Left renal cortex interstitium (tissue), 4 donors: ENCODE data around the gene ERBB4. TPM values are rescaled to one million over a fixed set of nuclear protein-coding genes. Genes with fewer than 3 reads are reported as not detected.
"Not testable (repeated sequence)": the region's sequence is repeated elsewhere in the genome, so short reads cannot be mapped to it uniquely, and the experiment has no call there.

Source experiments
- DNase-seq, 4 donors: peaks; one replicate each; pipeline ENCODE4 v3.0.0-alpha.2; 2013; ENCODE audit warnings: low read depth in 4 of 4, low spot score in 2 of 4, missing footprints in 1 of 4
- polyA plus RNA-seq, 4 donors: library from polyadenylated mRNA; unstranded; fragments of 120-200 nt; gene quantifications; one replicate each; pipeline ENCODE4 v1.2.1, GENCODE V29; 2013; ENCODE audit not compliant: insufficient read length in 4 of 4

The ERBB4 gene
- polyA plus RNA-seq, 4 donors = 34.7 to 59.5 (median 45.5) TPM

GRCh38 chr2:211671977-211672376 lies 866.6 kb downstream of the ERBB4 start:
- no peak for DNase-seq

DNA sequence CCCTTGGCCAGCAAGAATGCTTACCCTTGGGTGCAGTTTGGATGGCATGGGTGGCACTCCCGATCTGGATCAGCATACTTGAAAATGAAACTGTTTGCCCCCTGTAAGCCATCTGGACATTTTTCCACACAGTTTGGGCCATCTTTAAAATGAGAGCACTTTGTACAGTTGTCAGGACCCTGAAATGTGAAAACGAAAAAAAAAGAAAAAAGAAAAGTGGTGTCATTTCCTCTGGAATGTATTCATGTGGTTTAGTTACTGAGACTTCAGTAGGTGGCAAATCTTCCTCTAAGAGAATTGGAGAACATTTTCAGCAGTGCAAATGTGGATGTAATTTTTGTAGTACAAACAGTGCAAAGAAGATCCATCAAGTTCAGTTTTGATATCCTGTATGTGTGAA lies 873.3 kb downstream of the ERBB4 start:
- no peak for DNase-seq

GRCh38 chr2:211664321-211664720 lies 874.3 kb downstream of the ERBB4 start:
- DNase-seq = no peak

DNA sequence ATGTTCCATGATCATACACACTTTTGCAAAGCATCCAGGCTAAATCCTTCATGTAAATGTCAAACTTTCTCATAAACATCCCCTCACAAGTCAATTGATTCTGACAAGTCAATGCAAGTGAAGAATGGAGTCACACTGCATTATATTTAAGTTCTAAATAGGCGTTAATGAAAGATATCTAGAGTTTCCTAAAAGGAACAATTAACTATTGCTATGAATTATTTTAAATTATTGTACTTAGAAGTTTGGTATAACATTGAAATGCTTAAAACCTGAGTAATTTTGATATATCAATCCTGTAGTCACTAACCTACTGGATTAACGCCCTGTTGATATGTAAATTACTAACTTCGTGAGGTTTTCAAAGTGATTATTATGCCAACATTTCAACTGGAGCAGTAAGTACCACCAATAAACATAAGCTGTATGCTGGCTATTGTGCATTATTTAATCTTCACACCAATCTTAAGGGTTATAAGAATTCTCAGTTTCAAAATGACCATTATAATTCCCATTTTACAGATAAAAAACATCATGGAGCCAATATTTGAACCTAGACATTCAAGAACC lies 884.3 kb downstream of the ERBB4 start:
- DNase-seq = no peak

DNA sequence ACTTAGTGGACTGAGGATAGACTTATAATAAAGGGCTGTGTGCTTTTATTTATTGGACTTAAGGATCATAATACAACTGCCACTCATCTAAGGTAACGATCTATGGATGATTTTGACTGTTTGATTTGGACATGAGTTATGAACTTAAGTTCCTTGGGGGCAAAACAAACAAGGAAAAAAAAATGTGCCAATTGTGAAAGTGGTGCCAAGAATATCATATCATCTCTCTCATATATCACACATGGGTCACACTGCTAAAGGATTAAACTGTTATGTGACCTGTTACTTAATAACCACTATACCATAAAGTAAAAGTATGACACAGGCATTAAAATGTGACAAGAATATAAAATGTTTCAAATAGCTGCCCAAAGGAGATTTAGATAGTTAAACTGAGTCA lies 886.3 kb downstream of the ERBB4 start:
- DNase-seq = no peak

- no peak for DNase-seq
Measured at GRCh38 chr2:211649331-211649730, 889.3 kb downstream of the ERBB4 start.

DNA sequence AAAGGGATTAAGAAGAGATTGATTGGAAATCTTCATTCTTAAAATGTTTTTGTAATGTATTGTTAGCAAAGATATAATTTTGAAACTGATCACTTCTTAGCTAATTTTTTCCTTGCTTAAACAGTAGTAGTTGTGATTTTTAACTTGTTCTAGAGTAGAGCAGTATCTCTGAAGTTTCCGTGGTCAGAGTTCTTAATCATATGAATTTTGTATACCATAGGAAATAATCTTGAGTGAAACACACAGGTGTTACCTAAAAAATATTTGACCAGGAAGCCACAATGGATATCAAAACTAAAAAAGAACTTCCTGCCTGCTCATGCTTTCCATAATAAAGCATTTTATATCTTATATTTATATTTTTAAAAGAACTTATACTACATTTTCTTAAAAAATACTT lies 907.1 kb downstream of the ERBB4 start:
- no peak for DNase-seq

- no peak for DNase-seq
Measured at GRCh38 chr2:211623096-211623495, 915.5 kb downstream of the ERBB4 start.

DNA sequence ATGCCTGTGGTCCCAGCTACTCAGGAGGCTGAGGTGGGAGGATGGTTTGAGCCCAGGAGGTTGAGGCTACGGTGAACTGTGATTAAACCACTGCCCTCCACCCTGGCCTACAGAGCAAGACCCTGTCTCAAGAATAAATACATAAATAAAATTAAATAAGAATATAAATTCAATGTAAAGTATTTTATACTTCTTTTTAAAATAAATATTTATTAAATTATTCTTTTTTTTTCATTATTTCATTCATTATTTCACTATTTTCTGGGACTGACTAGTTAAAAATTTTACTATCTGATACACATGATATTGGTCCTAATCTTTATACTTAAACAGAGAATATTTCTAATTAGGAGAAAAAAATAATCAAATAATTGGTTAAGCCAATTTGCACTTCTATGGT lies 917.6 kb downstream of the ERBB4 start:
- DNase-seq = no peak

DNA sequence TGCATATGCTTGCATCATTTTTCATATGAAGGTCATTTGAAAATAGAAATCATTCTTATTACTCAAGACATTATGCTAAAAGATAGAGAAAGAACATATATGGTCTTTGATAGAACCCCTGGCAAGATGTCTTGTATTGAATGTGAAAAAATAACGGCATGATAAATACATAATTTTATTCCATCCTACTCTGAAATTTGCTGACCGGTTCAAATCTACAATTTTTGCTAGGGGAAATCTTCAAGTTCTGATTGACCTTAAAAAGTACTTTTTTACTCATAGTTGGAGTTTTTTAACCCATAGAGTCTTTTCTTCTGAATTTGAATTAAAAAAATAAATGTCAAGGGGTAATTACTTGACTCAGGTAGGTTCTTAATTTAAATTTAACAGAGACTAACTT lies 920.8 kb downstream of the ERBB4 start:
- DNase-seq = no peak

GRCh38 chr2:211611621-211612020 lies 927.0 kb downstream of the ERBB4 start:
- DNase-seq = no peak

DNA sequence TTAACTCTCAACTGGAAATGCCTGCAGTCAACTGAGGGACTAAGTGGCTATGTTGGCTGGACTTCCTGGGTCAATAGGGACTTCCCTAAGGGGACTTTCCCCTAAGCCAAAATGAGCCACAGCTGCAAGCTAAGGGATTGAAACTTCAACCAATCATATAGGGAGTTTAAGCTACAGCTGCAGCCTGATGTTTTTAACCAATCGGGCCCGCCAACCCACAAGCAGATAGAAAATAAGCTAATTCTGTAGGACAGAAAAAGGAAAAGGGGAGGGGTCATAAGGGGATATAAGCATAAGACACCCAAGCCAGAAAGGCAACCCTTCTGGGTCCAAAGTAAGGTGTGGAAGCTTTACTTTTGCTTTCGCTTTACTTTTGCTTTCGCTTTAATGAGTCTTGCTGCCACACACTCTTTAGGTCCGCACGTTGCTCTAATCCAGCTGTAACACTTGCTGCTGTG lies 927.5 kb downstream of the ERBB4 start:
- DNase-seq = no peak

DNA sequence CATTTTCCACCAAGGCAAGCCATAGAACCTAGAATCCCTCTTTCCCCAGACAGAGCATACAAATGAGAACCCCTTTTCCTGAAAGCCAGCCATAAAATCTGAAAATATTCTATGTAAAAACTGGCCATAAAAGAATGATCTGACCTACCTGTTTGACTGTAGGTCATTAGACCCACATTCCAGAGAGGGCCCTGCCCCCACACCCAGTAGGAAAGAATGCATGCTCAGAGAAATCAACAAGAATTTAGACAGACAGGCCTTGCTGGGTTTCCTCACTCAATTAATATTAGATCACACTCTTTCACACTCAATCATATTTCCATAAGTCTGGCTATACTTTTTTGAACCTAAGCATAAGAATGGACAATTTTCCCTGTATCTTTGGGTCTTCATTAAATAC lies 929.5 kb downstream of the ERBB4 start:
- DNase-seq = no peak

DNA sequence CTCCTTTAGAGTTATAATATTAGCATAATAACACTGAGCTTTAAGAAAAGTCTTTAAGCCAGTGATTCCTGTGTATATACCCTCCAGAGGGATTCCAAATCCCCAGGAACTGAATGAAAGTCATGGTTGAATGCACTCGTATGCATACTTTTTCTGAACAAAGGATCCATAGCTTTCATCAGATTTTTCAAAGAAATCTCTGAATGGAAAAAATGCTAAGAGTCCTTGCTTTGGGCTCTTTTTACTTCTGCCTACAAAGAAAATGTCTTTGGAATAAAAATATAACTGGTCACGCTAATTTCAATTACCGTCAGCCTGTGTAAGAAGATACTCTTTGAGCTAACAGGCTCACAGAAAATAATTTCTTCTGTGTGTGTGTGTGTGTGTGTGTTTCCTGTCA lies 939.5 kb downstream of the ERBB4 start:
- no peak for DNase-seq

- DNase-seq = no peak
Measured at GRCh38 chr2:211598238-211598637, 940.4 kb downstream of the ERBB4 start.

DNA sequence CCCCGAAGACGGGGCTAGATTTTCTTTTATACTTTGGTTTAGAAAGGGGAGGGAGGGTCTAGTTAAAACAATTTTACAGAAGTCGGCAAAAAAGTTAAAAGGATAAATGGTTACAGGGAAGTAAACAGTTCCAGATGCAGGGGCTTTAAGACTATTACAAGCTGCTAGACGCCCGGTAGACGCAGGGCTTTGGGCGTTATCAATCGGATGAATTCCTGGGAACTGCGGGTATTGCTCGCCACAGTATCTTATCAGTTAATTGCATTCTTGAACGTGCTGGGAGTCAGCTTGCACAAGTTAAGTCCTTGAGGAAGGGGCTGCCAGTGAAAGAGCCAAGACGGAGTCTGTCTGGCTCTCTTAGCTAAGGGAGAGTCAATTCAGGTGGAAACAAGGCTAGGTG lies 946.6 kb downstream of the ERBB4 start:
- DNase-seq = not testable (repeated sequence)

- no peak for DNase-seq
Measured at GRCh38 chr2:211591426-211591825, 947.2 kb downstream of the ERBB4 start.

GRCh38 chr2:211568439-211568838 lies 970.2 kb downstream of the ERBB4 start:
- no peak for DNase-seq

GRCh38 chr2:211564441-211564840 lies 974.2 kb downstream of the ERBB4 start:
- DNase-seq = no peak

GRCh38 chr2:211545582-211545981 lies 993.0 kb downstream of the ERBB4 start:
- DNase-seq = no peak

GRCh38 chr2:211534632-211535031 lies 1004.0 kb downstream of the ERBB4 start:
- DNase-seq = no peak

GRCh38 chr2:211524248-211524647 lies 1014.4 kb downstream of the ERBB4 start:
- DNase-seq = not testable (repeated sequence)

DNA sequence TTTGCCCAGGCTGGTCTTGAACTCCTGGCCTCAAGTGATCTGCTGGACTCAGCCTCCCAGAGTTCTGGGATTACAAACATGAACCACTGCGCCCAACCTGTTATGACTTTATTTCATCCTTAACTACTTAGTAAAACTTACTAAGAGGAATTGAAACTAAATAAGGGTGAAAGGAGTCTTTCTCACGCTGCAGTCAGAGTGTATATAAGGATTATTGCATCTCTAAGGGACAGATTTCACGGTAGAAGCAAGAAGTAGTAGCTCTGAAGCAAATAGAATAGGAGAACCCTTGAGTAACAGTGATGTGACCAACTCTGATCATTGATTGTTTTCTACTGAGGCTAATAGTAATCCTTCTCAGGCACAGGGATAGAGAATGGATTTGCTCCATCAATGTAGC lies 1022.1 kb downstream of the ERBB4 start:
- no peak for DNase-seq
